NCI-H69 (cell line): ENCODE data around the gene SYT2.
"Not testable (repeated sequence)": the region's sequence is repeated elsewhere in the genome, so short reads cannot be mapped to it uniquely, and the experiment has no call there.

Source experiments
- DNase-seq: peaks from one replicate; lab custom pipeline; 2025; lab: John Stamatoyannopoulos, UW

Gene SYT2

DNA sequence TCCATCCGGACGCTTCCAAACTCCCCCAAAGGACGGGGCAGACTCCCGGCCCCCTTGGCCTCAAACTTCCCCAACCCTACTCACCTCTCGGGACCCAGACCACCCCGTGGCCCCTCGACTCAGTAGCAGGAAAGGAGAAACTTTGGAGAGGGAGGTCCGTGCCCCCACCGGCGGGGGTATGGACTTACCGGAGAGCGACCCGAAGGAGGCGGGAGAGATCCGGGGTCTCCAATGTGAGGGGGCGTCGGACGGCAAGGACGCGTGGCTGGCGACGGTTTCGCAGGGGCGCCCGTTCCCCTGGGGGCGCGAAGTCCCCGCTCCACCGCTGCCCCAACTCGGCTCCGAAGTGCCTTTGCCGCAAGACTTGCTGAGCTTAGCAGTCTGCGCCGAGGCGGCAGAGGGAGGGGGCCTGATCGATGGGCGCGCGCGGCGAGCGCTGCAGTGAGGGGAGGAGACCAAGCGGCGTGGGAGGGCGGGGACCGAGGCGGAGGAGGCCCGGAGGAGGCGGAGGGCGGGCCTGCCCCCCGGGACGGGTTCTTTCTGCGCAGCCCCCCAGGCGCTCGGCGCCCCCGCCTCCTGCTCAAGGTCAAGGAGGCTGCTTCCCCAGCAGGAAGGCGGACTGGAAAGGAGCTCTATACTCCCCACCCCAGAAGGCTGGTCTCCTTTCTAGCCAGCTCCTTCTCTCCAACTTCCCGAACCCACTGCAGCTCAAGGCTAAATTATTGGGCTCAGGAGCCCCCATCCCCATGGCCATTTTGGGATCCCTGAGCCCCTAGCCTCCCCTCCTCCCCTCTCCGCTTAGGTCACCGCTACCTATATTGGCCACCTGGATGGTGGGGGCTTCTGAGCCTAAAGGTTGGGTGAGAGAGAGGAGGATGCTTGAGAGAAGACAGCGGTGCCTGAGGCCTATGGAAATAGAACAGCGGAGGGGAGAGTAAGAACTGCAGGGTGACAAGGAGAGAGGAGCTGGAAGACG lies at the start of gene SYT2:
SYT2 (minus strand) TSS at position 385 of the 976 bp plus-strand sequence. CDS start 104,682 bp downstream, outside the sequence.
- DNase-seq, result peak; percentile 87

DNA sequence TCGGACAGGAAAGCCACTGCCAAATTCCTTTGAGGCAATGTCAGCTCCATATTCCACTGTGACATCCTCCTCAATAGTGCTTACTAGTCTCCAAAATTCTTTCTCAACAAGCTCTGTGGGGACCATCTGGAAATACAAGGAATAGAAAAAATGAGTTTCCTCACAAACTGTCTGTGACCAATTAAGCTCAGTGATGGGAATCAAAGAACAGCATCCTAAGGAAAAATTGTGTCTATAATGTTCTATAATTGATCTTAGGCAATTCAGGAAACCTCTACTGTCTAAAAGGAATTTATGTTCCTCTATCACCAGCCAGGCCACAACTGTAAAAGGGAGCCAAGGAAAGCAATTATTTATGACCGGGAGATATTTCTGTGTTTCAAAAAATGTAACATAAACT lies 46.1 kb upstream of the SYT2 start:
- DNase-seq, result no peak

DNA sequence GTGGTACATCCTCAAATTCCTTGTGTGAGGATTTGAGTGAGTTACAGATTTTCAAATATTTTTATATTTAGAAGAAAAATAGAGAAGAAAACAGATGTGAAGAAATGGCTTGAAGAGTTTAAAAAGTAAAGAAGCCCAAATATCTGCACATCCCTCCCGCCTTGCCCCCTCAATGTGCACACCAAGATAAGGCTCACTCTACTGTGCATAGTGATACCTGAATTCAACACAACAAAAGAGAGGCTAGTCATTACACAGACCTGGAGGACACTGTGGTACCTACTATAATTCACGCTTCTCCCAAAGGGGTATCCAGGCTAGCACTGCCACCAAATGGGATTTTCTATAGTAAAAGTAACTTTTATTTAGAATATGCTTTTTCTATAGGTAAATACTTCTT lies 44.0 kb upstream of the SYT2 start:
- no peak for DNase-seq

DNA sequence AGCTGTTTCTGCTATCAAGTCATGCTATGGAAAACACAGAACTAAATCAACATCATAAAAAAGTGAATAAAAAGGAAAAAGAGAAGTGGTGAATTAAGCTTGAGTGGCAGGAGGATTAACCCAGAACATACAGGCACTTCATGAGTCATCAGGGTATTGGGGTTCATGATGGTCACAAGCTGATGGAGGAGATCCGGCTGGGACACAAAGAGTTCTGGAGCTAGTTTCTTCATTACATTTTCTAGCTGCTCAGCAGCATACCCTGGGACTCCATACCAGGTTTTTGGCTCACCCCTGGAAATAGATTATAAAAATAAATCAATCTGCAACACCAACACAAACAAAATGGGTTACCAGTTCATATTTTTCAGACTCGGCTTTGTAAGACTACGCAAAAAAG lies 42.5 kb upstream of the SYT2 start:
- DNase-seq, result no peak

DNA sequence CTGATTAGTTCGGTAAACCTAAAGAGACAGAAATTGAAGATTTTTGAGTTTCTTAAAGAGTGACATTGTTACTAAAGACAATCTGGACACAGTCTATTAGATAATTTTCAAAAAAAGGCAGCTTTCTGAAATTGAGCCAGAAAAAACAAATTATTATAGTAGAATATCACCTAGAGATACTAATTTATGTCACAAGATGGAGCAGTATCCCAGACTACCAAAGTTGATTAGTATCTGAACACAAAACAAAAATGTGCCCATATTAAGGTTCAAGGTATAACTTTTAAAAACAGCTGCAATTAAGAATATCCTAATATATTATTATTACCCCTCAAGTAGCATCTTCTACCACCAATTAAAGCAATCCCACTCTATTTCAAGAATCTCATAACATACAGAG lies 40.5 kb upstream of the SYT2 start:
- no peak for DNase-seq

DNA sequence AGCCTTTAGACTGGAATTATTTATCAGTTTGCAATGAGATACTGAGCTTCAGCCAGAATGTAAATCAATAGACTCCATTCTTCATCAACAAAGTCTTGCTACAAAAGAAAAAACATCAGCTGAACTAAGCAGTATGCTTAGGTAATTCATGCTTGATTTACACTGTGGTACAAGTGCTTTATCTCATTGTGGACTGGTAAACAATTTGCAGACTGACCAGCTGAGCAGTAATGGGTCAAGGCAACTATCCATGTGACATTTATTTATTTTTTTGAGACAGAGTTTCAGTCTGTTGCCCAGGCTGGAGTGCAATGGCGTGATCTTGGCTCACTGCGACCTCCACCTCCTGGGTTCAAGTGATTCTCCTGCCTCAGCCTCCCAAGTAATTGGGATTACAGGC lies 39.8 kb upstream of the SYT2 start:
- DNase-seq, result no peak

DNA sequence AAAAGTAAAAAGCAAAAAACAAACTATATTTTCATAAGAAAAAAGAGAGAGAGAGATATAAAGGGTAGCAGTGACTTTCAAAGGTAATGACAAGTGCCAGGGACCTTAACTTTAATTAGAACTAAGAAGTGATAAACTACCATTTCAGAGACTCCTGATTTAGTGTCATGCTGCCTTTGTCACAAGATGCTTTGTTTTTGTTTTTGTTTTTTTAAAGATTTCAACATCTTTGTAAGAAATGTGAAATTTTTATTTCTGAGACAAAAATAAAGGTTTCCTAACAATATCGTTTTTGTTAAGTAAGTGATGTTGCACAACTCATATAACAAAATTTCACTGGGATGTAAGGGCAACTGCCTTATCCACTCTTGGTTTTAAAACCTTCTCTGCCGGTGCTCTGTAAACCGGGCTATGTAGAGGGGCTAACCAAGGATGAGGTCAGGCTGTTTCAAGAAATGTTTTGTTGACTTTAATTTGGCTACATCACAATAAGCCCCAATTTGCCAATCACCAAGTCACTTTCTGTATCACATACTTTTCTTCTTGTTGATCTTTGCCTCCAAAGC lies 35.2 kb upstream of the SYT2 start:
- no peak for DNase-seq

DNA sequence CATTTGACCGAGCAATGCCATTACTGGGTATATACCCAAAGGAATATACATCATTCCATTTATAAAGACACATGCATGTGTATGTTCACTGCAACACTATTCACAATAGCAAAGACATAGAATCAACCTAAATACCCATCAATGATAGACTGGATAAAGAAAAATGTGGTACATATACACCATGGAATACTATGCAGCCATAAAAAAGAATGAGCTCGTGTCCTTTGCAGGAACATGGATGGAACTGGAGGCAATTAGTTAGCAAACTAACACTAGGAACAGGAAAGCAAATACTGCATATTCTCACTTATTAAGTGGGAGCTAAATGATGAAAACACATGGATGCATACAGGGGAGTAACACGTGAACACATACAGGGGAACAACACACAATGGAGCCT lies 34.5 kb upstream of the SYT2 start:
- DNase-seq, result not testable (repeated sequence)

DNA sequence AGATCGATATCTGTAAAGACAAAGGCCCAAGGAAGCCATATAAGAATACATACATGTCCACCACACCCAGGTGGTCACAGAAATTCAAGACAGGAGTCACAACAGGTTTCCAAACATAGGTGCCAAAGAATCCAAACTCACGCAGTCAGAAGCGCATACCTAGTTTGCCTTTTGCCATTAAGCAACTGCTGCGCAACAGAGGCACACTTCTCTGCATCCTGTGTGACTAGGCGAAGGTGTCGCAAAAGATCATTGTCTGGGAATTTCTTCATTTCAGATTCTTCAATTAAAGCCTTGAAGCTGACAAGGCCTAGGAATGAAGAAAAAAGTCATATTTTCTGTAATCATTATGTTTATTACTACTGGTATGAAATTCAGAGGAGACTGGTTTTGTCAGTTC lies 32.2 kb upstream of the SYT2 start:
- no peak for DNase-seq

DNA sequence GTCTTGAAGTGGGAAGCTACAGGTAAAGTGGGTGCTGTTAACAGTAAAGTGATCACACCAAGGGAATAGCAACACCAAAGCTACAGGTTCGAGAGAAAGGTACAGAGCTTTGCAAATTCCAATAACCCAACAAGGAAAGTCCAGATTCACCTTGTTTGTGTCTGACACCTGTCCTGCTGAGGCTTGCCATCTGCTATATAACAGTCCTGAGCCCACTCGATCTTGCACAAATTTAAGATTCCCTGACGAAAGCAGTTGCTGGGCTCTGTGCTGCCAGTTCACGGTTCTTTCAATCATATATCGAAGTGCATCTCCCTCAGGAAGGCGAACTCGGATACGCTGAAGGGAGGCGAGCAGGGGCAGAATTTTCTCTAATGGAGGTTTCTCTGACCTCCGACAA lies 23.0 kb upstream of the SYT2 start:
- no peak for DNase-seq

DNA sequence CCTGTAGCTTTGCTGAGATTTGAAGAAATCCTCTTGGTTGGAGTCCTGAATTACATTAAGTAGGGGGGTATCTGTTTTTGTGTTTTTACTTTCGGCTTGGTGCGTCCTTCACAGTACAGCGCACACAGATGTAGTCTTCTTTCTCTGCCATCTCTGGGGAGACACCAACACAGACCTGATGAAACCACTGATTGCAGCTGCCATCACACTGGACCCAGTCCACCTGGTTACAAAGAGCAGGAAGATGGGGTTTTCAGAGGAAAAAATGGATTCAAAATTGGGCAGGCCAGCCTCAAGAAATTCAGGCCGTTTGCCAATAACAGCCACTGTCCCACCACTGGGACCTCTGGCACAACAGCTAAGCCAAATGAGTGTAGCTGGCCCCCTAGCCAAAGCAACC lies 18.7 kb upstream of the SYT2 start:
- DNase-seq, result no peak

DNA sequence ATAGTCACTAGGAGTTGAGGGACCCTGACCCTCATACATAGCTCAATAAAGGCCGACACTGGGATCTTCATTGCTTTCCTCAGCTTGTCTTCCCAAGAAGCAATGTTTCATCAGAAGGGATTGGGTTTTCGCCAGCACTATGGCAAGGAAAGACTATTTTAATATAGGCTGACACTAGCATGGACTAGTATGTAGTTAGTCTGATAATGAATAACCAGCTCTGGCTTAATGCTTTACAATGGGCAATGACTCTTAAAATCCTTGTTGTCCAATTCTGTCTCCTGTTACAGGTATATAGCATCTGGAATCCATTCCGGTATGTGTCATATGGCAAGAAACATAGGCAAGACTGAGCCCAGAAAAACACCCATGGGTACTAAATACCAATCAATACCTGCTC lies 15.3 kb upstream of the SYT2 start:
- no peak for DNase-seq

DNA sequence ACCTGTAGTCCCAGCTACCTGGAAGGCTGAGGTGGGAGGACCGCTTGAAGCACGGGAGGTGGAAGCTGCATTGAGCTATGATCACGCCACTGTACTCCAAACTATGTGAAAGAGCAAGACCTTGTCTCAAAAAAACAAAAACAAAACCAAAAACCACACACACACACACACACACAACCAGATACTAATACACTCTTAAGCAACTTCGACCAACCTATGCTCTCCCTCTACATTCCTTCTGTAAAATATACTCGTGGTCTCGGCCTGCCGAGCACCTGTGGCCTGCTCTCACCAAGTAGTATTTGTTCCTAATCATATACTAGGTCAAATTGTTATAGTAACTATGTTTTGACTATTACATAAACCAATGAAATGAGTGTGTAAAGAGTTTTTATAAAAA lies 13.5 kb upstream of the SYT2 start:
- DNase-seq, result no peak

DNA sequence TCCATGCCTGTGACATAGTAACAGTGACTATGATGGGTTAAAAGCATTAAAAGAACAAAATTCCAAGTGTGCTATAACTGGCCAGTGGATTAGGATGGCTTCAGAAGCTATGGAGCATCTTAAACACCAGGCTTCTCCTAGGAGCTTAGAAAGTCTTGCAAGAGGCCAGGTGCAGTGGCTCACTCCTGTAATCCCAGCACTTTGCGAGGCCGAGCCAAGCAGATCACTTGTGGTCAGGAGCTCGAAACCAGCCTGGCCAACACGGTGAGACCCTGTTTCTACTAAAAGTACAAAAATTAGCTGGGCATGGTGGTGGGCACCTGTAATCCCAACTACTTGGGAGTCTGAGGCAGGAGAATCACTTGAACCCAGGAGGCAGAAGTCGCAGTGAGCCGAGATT lies 12.8 kb upstream of the SYT2 start:
- not testable (repeated sequence) for DNase-seq

DNA sequence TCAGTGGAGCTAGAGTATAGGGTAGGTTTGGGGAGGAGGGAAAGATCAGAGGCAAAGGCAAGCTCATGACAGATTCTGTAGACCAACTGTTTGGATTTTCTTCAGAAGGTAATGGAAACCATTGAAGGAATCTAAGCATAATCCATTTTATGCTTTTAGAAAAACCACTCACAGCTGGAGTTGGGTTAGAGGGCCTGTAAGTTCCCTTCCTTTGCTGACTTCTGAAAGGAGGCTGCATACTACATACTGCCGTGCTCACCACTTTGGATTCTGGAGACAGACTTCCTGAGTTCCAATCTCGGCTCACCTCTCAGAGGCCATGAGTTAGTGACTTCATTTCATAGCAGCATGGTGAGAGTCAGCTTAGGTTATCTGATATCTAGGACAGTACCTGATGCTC lies 6.4 kb upstream of the SYT2 start:
- no peak for DNase-seq

DNA sequence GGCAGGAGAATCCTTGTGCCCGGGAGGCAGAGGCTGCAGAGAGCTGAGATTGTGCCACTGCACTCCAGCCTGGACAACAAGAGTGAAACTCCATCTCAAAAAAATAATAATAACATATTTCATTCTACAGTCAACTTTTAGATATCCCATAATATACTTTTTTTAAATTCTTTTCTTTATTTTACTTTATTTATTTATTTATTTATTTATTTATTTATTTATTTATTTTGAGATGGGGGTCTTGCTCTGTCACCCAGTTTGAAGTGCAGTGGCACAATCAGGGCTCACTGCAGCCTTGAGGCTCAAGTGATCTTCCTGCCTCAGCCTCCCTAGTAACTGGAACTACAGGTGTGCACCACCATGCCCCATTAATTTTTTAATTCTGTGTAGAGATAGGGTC lies 3.9 kb upstream of the SYT2 start:
- not testable (repeated sequence) for DNase-seq

DNA sequence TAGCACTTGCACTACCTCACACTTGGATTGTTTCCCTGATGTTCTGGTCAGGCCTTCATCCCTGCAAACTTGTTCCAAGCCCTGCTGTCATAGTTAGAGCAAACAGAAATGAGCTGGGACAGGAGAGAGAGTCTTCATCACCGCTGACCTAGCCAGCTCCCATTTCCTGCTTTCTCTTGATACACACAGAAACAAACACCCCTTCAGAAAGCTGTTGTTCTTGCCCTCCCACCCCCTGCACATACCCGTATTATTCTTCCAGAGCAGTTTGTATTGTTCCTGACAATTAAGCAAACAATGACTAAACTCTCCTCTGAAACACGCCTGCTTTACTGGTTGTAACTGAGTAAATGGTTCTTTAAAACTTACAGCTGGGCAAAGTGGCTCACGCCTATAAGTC lies 2.9 kb upstream of the SYT2 start:
- DNase-seq, result peak; percentile 79

DNA sequence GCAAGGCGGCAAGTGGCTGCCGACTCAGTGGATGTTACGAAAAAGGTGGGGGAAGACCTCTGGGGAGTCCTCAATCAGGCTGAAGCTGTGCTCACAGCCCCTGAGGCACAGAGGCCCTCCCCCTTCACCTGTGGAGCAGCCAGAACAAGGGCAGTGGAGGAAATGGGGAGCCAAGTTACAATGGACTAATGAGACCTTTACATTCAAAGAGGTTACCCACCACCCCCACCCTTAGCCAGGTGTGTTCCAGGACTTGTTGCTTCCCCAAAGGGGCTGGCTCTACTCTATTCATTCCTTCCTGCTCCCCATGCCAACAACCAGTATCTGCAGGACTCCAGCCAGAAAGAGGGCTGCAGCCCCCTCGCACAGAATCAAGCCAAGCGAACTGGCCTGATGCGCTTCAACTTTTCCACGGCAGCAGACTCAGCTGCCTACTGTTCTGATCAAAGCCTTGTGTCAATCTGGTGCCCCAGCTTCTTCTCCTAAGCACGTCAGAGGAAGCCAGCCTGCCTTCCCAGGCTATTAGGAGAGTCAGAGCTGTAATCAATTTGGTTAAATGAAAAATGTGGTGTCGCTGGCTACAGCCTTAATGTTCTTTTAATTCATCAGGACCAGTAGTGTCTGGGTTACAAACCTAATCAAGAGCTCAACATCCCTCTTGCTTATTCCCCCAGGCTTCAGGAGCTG lies 1.8 kb upstream of the SYT2 start:
- peak; percentile 29 for DNase-seq

DNA sequence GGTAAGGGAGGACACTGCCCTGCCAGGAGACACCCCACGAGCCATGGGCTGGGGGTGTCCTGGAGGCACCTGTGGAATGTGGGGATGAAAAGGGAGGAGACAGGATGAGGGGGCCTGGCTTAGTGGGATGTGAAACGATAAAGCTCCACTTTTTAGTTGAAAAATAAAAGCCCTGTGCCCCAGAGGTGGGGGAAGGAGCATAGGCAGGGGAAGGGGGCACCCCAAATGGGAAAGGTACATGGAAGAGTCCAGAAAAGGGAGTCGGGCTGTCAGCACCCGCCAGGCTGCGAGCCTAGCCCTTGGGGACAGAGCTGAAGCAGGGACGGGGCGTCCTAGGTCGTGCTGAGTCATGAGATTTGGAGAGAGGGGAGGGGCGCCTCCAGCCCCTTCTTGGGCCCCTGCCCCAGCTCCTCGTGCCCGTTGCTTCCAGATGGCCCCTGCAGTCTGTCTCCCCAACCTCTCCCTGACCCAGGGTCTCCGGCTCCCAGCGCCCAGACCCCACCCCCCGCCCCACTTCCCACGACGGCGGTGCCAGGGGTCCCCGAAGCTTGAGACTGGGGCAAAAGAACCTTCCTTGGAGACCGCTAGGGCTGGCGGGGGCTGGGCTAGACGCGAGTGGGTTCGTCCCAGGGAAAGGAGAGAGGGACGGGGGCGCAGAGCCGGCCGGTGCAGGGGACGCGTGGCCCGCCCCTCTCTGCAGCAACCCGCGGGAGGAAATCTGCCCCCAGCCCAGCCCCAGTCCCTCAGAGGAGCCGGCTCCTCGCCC lies 795 bp downstream of the SYT2 start:
- no peak for DNase-seq

DNA sequence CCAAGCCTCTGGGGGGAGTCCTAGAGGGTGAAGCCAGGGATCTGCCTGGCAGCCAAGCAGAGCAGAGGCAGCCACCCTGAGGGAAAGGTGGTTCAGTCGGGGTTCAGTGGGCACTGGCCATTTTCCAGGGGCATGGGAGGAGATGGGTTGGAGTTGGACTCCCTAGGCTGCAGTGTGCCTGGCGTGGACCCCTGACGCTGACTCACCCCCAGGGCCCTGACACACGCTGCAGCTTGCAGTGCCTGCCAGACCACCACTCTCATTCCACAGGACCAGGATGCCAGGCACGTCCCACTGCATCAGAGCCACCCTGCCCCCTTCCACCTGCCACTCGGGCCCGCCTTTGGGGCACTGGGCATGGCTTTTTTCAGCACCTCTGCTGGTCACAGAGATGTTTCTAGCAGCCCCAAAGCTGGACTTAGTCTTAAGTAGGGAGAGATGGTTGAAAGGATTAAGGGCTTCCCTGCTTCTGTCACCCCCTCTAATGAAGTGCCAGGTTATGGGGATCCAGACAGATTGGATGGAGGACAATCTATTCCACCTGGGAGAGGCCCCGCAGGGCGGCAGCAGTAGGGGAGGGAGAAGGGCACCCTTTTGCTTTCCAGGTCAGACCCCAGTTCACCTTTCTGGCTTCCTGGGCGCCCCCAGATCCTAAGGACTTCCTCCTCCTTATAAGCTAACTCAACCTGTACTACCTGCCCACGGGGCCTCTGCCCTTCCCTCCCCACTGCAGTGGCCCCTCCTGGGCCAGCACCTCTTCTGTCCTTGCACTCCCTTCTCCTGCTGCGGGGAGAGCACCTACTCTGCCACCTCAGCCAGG lies 1.6 kb downstream of the SYT2 start:
- DNase-seq, result no peak

DNA sequence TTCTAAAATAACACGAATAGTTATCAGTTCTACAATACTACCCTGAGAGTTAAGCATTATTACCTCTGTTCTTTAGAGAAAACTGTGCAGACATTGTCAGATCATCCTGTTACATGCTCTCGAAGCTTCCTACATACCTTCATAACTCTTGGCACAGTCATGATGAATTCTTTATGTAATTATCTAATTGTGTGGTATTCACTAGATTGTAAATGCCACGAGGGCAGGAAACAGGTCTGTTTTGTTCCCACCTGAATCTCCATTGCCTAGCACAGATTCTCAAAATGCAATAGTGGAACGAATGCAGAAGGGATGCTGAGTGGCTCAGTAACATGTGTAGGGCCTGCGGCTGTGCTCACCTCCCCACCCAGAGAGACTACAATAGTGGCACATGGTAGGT lies 3.4 kb downstream of the SYT2 start:
- no peak for DNase-seq
